Uterus (tissue), 4 donors: ENCODE measurements around the gene POLD4. TPM values are rescaled to one million over a fixed set of nuclear protein-coding genes. Genes with fewer than 3 reads are reported as not detected.
A peak's percentile ranks its signal among the peaks of the same experiment; 100 is the strongest.

Experiments used
- DNase-seq, 2 donors: peaks; one replicate each; pipeline ENCODE4 v3.0.0-alpha.2; 2019 to 2020
- H3K27ac ChIP-seq, 2 donors: fragments of 200-600 bp; sonication (generic); 1 replicate in 1 of 2; 2 replicates in 1 of 2; pipeline ENCODE4 v1.5.1; 2016 to 2018
- H3K27me3 ChIP-seq, 2 donors: fragments of 200-600 bp; sonication (generic); one replicate each; pipeline ENCODE4 v1.5.1; 2018 to 2019; ENCODE audit warnings: control low read depth in 1 of 2
- H3K36me3 ChIP-seq, 2 donors: fragments of 200-600 bp; sonication (generic); one replicate each; pipeline ENCODE4 v1.5.1; 2019; ENCODE audit warnings: control low read depth in 1 of 2
- H3K4me1 ChIP-seq, 2 donors: fragments of 200-600 bp; sonication (generic); one replicate each; pipeline ENCODE4 v1.5.1; 2018 to 2019; ENCODE audit warnings: control low read depth in 1 of 2
- H3K4me3 ChIP-seq, 2 donors: fragments of 200-600 bp; sonication (generic); 1 replicate in 1 of 2; 2 replicates in 1 of 2; pipeline ENCODE4 v1.5.1; 2018 to 2019; ENCODE audit warnings: mild to moderate bottlenecking in 1 of 2
- H3K9me3 ChIP-seq, 2 donors: fragments of 200-600 bp; sonication (generic); one replicate each; pipeline ENCODE4 v1.5.1; 2019; ENCODE audit warnings: control low read depth in 1 of 2
- CTCF ChIP-seq, 4 experiments: fragments of 200-600 bp in 2 of 4; fragments of 450-650 bp in 2 of 4; sonication (generic) in 2 of 4; IDR thresholded peaks; one replicate each; pipeline ENCODE4 v1.5.1; 2016 to 2019; ENCODE audit warnings: antibody characterized with exemption in 4 of 4, mild to moderate bottlenecking in 2 of 4, moderate library complexity in 1 of 4
- POLR2A ChIP-seq, 2 donors: fragments of 450-650 bp; IDR thresholded peaks; one replicate each; pipeline ENCODE4 v1.6.1; 2016; ENCODE audit warnings: antibody characterized with exemption in 2 of 2, mild to moderate bottlenecking in 1 of 2, moderate library complexity in 1 of 2
- intact Hi-C: fragments of 100-400 bp; cut with DNase I; formaldehyde crosslinking; loops from one replicate; pipeline ENCODE4 v1.15.1; 2023; ENCODE audit warnings: low total_unique reads
- total RNA-seq, 4 donors: library from RNA; depleted of rRNA in 3 of 4; stranded (reverse); fragments of >200 nt in 3 of 4; gene quantifications; one replicate each; pipeline versions ENCODE4 v1.1.0 to v1.2.4, GENCODE V29; 2014 to 2023
- donor health status: DM: yes; HTN: yes; CAD: no.

POLD4 gene
- total RNA-seq, 4 donors from 2014 or later, result 8.7 to 65.6 (median 31.3) TPM

GRCh38 chr11:67396587-67397389 is 43.4 kb upstream of the POLD4 start:
- Histone ChIP-seq H3K27ac (peak overlapping the region in 1 of 2 donors; percentile 4), H3K4me3 (no peak overlapping the region), H3K27me3 (no peaks in the 10 kb centered on the region), H3K9me3 (no peaks in the 10 kb centered on the region), H3K36me3 (no peaks in the 10 kb centered on the region), H3K4me1 (peaks cover 0 to 7% of the 10 kb centered on the region in 2 donors)
- TF ChIP-seq POLR2A (IDR thresholded peaks at IDR 0.05) (no peak), CTCF (IDR thresholded peaks at IDR 0.05) (no peak)
- intact Hi-C loops, result loop anchor here (5.0 kb wide), 1 partner anchor 111 kb away; the partner anchor contains the start of genes CDK2AP2 and PITPNM1
- no peak for DNase-seq

GRCh38 chr11:67396259-67396581 is 42.9 kb upstream of the POLD4 start:
- no peak overlapping the region for H3K4me3 ChIP-seq
- H3K36me3 ChIP-seq, result no peaks in the 10 kb centered on the region
- no peak overlapping the region for H3K27ac ChIP-seq
- no peak for TF ChIP-seq POLR2A (IDR thresholded peaks at IDR 0.05)
- no peak for TF ChIP-seq CTCF (IDR thresholded peaks at IDR 0.05)
- no peaks in the 10 kb centered on the region for H3K27me3 ChIP-seq
- peaks cover 0 to 7% of the 10 kb centered on the region in 2 donors for H3K4me1 ChIP-seq
- no peaks in the 10 kb centered on the region for H3K9me3 ChIP-seq
- intact Hi-C loops, result loop anchor here (5.0 kb wide), 1 partner anchor 111 kb away; the partner anchor contains the start of genes CDK2AP2 and PITPNM1
- DNase-seq, result no peak

- H3K36me3 ChIP-seq, result no peaks in the 10 kb centered on the region
- TF ChIP-seq POLR2A (IDR thresholded peaks at IDR 0.05) (no peak), CTCF (IDR thresholded peaks at IDR 0.05) (no peak)
- intact Hi-C loops, result loop anchor here (5.0 kb wide), 1 partner anchor 112 kb away; the partner anchor contains the start of genes CDK2AP2 and PITPNM1
- peaks cover 0 to 2% of the 10 kb centered on the region in 2 donors for H3K4me1 ChIP-seq
- no peak overlapping the region for H3K27ac ChIP-seq
- H3K27me3 ChIP-seq, result no peaks in the 10 kb centered on the region
- DNase-seq, result no peak
- H3K4me3 ChIP-seq, result no peak overlapping the region
- H3K9me3 ChIP-seq, result no peaks in the 10 kb centered on the region
Observed at GRCh38 chr11:67395555-67396258, 42.4 kb upstream of the POLD4 start.

GRCh38 chr11:67393990-67394389 is 40.6 kb upstream of the POLD4 start:
- Histone ChIP-seq H3K36me3 (no peaks in the 10 kb centered on the region), H3K4me1 (no peaks in the 10 kb centered on the region), H3K27ac (no peak overlapping the region), H3K4me3 (no peak overlapping the region), H3K27me3 (no peaks in the 10 kb centered on the region), H3K9me3 (no peaks in the 10 kb centered on the region)
- no peak for TF ChIP-seq POLR2A (IDR thresholded peaks at IDR 0.05)
- TF ChIP-seq CTCF (IDR thresholded peaks at IDR 0.05), result no peak
- intact Hi-C loops, result no loop called here
- no peak for DNase-seq

GRCh38 chr11:67393437-67393836 is 40.1 kb upstream of the POLD4 start:
- Histone ChIP-seq H3K36me3 (no peaks in the 10 kb centered on the region), H3K4me3 (no peak overlapping the region), H3K27ac (no peak overlapping the region), H3K9me3 (no peaks in the 10 kb centered on the region), H3K4me1 (no peaks in the 10 kb centered on the region), H3K27me3 (no peaks in the 10 kb centered on the region)
- intact Hi-C loops, result no loop called here
- no peak for DNase-seq
- TF ChIP-seq POLR2A (IDR thresholded peaks at IDR 0.05) (no peak), CTCF (IDR thresholded peaks at IDR 0.05) (no peak)
